Measurements from ENCODE around the gene PDGFRA.

- TF ChIP-seq POLR2A (IDR thresholded peaks at IDR 0.05; ENCODE audit: low read length), result no peak
- TF ChIP-seq GATA1 (IDR thresholded peaks at IDR 0.05; ENCODE audit: low read depth, low read length), result no peak
Measured at GRCh38 chr4:54277691-54278090, 48.6 kb downstream of the PDGFRA start.

Measured in erythroblast (primary cell).